RWPE2 (cell line): ENCODE measurements around the gene CARD11.

ENCODE experiments used
- ATAC-seq: fragments of 200-7000 bp; cut with Tn5 transposase; 3 replicates; pipeline ENCODE4 v1.9.1; 2021; ENCODE audit warnings: low read depth
- DNase-seq: peaks from one replicate; pipeline ENCODE4 v3.0.0-alpha.2; 2020; ENCODE audit warnings: low spot score
- H3K27ac ChIP-seq: fragments of 450-650 bp; 2 replicates; pipeline ENCODE4 v1.5.1; 2017; ENCODE audit warnings: mild to moderate bottlenecking; ENCODE audit not compliant: poor library complexity, severe bottlenecking
- H3K27me3 ChIP-seq: fragments of 250-450 bp; sonication (Bioruptor Pico); 2 replicates; pipeline ENCODE4 v1.5.1; 2021; ENCODE audit warnings: mild to moderate bottlenecking, moderate library complexity; ENCODE audit not compliant: insufficient read depth, poor library complexity, severe bottlenecking
- H3K36me3 ChIP-seq: fragments of 250-450 bp; sonication (Bioruptor Pico); 2 replicates; pipeline ENCODE4 v1.5.1; 2020; ENCODE audit warnings: low read depth, mild to moderate bottlenecking, moderate library complexity
- H3K4me1 ChIP-seq: fragments of 250-450 bp; sonication (Bioruptor Pico); 2 replicates; pipeline ENCODE4 v1.5.1; 2021; ENCODE audit warnings: mild to moderate bottlenecking, moderate library complexity; ENCODE audit not compliant: insufficient read depth, poor library complexity, severe bottlenecking
- H3K4me3 ChIP-seq: fragments of 250-450 bp; sonication (Bioruptor Pico); 2 replicates; pipeline ENCODE4 v1.5.1; 2021; ENCODE audit warnings: mild to moderate bottlenecking, moderate library complexity; ENCODE audit not compliant: severe bottlenecking
- H3K9me3 ChIP-seq: fragments of 250-450 bp; sonication (Bioruptor Pico); 2 replicates; pipeline ENCODE4 v1.5.1; 2021; ENCODE audit warnings: mild to moderate bottlenecking, moderate library complexity; ENCODE audit not compliant: severe bottlenecking
- CTCF ChIP-seq: fragments of 450-650 bp; IDR thresholded peaks from one replicate; pipeline ENCODE4 v1.5.1; 2017; ENCODE audit warnings: mild to moderate bottlenecking, moderate library complexity; ENCODE audit not compliant: poor library complexity, severe bottlenecking

Gene CARD11

GRCh38 chr7:2912684-2913439 lies 130.8 kb downstream of the CARD11 start:
- Histone ChIP-seq H3K36me3 (no peaks in the 10 kb centered on the region), H3K4me3 (no peak overlapping the region), H3K27me3 (no peaks in the 10 kb centered on the region), H3K9me3 (no peaks in the 10 kb centered on the region), H3K27ac (no peak overlapping the region), H3K4me1 (no peaks in the 10 kb centered on the region)
- ATAC-seq (no peak), DNase-seq (no peak)
- TF ChIP-seq CTCF: no peak

- Histone ChIP-seq H3K27me3 (no peaks in the 10 kb centered on the region), H3K9me3 (no peaks in the 10 kb centered on the region), H3K27ac (no peak overlapping the region), H3K4me1 (no peaks in the 10 kb centered on the region), H3K36me3 (no peaks in the 10 kb centered on the region), H3K4me3 (no peak overlapping the region)
- DNase-seq (no peak), ATAC-seq (no peak)
- no peak for TF ChIP-seq CTCF
Measured at GRCh38 chr7:2911466-2911865, 132.2 kb downstream of the CARD11 start.

GRCh38 chr7:2909471-2910039 lies 134.1 kb downstream of the CARD11 start:
- TF ChIP-seq CTCF: no peak
- Histone ChIP-seq H3K27me3 (no peaks in the 10 kb centered on the region), H3K36me3 (no peaks in the 10 kb centered on the region), H3K4me3 (no peak overlapping the region), H3K9me3 (no peaks in the 10 kb centered on the region), H3K4me1 (no peaks in the 10 kb centered on the region), H3K27ac (no peak overlapping the region)
- ATAC-seq: no peak
- no peak for DNase-seq

- no peaks in the 10 kb centered on the region for H3K9me3 ChIP-seq
- no peaks in the 10 kb centered on the region for H3K4me1 ChIP-seq
- TF ChIP-seq CTCF: no peak
- DNase-seq (no peak), ATAC-seq (no peak)
- no peaks in the 10 kb centered on the region for H3K36me3 ChIP-seq
- H3K4me3 ChIP-seq: no peak overlapping the region
- H3K27me3 ChIP-seq: no peaks in the 10 kb centered on the region
- H3K27ac ChIP-seq: no peak overlapping the region
Measured at GRCh38 chr7:2909043-2909442, 134.6 kb downstream of the CARD11 start.

- no peak overlapping the region for H3K27ac ChIP-seq
- H3K4me1 ChIP-seq: no peaks in the 10 kb centered on the region
- DNase-seq (no peak), ATAC-seq (no peak)
- TF ChIP-seq CTCF: no peak
- no peaks in the 10 kb centered on the region for H3K9me3 ChIP-seq
- no peaks in the 10 kb centered on the region for H3K36me3 ChIP-seq
- H3K4me3 ChIP-seq: no peak overlapping the region
- H3K27me3 ChIP-seq: no peaks in the 10 kb centered on the region
Measured at GRCh38 chr7:2908103-2908683, 135.5 kb downstream of the CARD11 start.
